Left ventricle myocardium inferior (tissue), 1 donor: ENCODE data around the gene THEM5. TPM values are rescaled to one million over a fixed set of nuclear protein-coding genes. Genes with fewer than 3 reads are reported as not detected.

Source experiments
- DNase-seq: peaks from one replicate; pipeline ENCODE4 v3.0.0-alpha.2; 2020
- H3K27ac ChIP-seq: fragments of 200-600 bp; replicated peaks from 2 replicates; pipeline ENCODE4 v1.8.0; 2021
- H3K27me3 ChIP-seq: fragments of 200-600 bp; 2 replicates; pipeline ENCODE4 v1.8.0; 2021; ENCODE audit warnings: low read depth
- H3K36me3 ChIP-seq: fragments of 200-600 bp; 2 replicates; pipeline ENCODE4 v1.8.0; 2021
- H3K4me1 ChIP-seq: fragments of 200-600 bp; 2 replicates; pipeline ENCODE4 v1.8.0; 2021
- H3K4me3 ChIP-seq: fragments of 200-600 bp; 2 replicates; pipeline ENCODE4 v1.8.0; 2021; ENCODE audit warnings: mild to moderate bottlenecking, moderate library complexity
- H3K9me3 ChIP-seq: fragments of 200-600 bp; replicated peaks from 2 replicates; pipeline ENCODE4 v1.8.0; 2021
- intact Hi-C: fragments of 100-400 bp; cut with micrococcal nuclease; formaldehyde crosslinking; loops from one replicate; pipeline ENCODE4 v1.11.0; 2022
- total RNA-seq: library from RNA; stranded (reverse); fragmentation: NEBNext Ultra II Directional; extraction: Animal tissue kit (Norgen Biotek cat#: 25700); gene quantifications from one replicate; pipeline ENCODE4 v1.2.1, GENCODE V29; 2021
- TF ChIP-seq, protein P1 (sequence below): fragments of 200-600 bp; IDR thresholded peaks from 2 replicates; pipeline ENCODE4 v1.8.0; 2021; ENCODE audit warnings: antibody characterized with exemption, mild to moderate bottlenecking, borderline replicate concordance
- donor health status: DM: no; HTN: yes; CAD: no; lungs with severe emphysema.

The THEM5 gene
- total RNA-seq, 1 donor from 2014 or later: not detected

DNA sequence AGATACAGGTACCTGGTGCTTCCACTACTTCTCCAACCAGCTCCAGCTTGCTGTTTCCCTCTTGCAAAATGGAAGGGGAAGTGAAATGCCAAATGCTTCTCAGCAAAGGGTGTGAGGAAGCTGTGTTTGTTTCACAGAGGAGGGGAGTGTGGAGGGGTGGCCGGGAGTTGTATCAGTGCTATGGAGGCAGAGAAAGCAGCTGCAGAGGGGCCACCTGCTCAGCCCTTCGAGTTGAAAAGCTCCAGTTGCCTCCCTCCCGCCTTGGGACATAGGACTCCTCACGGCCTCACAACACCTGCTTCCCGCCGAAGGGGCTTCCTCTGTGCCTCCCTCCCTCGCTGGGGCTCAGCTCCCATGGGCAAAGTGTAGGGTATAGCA lies 36.2 kb downstream of the THEM5 start:
- Histone ChIP-seq H3K4me3 (no peak overlapping the region), H3K9me3 (no peaks in the 10 kb centered on the region), H3K4me1 (peaks cover 16% of the 10 kb centered on the region), H3K27ac (no peak overlapping the region), H3K36me3 (peaks cover 5% of the 10 kb centered on the region), H3K27me3 (no peaks in the 10 kb centered on the region)
- intact Hi-C loops: no loop called here
- TF ChIP-seq, protein P1, sequence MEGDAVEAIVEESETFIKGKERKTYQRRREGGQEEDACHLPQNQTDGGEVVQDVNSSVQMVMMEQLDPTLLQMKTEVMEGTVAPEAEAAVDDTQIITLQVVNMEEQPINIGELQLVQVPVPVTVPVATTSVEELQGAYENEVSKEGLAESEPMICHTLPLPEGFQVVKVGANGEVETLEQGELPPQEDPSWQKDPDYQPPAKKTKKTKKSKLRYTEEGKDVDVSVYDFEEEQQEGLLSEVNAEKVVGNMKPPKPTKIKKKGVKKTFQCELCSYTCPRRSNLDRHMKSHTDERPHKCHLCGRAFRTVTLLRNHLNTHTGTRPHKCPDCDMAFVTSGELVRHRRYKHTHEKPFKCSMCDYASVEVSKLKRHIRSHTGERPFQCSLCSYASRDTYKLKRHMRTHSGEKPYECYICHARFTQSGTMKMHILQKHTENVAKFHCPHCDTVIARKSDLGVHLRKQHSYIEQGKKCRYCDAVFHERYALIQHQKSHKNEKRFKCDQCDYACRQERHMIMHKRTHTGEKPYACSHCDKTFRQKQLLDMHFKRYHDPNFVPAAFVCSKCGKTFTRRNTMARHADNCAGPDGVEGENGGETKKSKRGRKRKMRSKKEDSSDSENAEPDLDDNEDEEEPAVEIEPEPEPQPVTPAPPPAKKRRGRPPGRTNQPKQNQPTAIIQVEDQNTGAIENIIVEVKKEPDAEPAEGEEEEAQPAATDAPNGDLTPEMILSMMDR: no peak
- DNase-seq: no peak

DNA sequence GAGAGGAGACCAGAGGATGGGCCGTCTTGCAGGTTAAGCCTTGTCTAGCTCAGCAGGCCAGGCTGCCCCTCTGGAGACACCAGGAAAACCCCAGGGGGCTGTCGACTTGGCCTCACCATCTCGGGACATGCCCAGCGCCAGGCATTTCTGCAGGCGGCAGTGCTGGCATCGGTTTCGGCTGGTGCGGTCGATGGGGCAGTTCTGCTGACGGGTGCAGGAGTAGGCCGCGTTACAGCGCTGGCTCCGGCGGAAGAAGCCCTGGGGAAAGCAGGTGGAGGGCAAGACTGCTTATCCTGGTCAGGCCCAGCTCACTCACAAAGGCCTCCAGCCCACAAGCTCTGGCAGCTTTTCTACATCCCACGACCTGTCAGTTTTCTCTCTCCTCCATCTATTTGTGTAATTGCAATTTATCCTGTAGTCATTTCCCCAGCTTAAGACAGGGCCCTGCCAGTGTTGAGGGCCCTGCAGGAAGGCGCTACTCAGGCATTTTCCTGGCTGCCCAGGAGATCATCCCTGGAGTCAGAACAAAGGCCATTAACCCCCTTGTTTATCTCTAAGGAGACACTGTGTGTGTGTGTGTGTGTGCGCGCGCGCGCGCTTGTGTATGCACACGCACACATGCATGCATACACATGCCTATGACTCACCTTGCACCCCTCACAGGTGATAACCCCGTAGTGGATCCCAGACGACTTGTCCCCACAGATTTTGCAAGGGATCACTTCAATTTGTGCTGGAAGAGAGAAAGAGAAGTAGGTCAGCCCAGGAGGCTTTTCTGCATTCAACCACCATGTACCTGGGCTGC lies 36.8 kb downstream of the THEM5 start:
- Histone ChIP-seq H3K9me3 (no peaks in the 10 kb centered on the region), H3K36me3 (peaks cover 5% of the 10 kb centered on the region), H3K4me3 (no peak overlapping the region), H3K4me1 (peaks cover 16% of the 10 kb centered on the region), H3K27ac (no peak overlapping the region), H3K27me3 (no peaks in the 10 kb centered on the region)
- TF ChIP-seq, protein P1: no peak
- intact Hi-C loops: no loop called here
- no peak for DNase-seq

DNA sequence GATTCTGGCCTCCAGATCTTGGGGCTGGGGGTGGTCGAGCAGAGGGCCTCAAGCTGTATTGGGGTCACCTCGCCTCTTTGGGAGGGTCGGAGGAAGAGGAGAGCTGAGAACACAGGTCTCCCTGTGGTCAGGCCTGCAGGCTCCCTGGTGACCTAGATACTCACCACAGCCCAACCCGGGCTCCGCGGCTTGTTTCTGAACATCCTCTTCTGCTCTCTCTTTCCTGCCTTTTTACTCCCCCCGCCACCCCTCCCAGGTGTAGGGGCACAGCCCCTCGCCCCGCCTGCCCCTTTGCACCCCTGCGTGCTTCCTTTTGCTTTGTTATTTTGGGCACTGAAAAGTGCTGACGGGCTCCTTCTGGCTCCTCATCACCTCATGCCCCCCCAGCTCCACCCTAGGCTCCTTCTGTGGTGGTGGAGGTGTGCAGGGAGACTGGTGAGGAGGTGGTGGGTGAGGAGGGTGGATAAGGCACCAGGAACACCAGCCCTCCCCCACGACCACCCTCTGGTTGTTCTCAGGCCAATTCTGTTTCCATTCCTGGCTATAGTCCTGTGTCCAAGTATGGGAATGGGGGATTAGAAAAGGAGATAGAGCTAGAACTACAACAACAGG lies 37.7 kb downstream of the THEM5 start:
- TF ChIP-seq, protein P1: no peak
- Histone ChIP-seq H3K36me3 (peaks cover 5% of the 10 kb centered on the region), H3K4me3 (no peak overlapping the region), H3K27ac (no peak overlapping the region), H3K4me1 (peaks cover 11% of the 10 kb centered on the region), H3K27me3 (no peaks in the 10 kb centered on the region), H3K9me3 (no peaks in the 10 kb centered on the region)
- intact Hi-C loops: no loop called here
- DNase-seq: no peak

DNA sequence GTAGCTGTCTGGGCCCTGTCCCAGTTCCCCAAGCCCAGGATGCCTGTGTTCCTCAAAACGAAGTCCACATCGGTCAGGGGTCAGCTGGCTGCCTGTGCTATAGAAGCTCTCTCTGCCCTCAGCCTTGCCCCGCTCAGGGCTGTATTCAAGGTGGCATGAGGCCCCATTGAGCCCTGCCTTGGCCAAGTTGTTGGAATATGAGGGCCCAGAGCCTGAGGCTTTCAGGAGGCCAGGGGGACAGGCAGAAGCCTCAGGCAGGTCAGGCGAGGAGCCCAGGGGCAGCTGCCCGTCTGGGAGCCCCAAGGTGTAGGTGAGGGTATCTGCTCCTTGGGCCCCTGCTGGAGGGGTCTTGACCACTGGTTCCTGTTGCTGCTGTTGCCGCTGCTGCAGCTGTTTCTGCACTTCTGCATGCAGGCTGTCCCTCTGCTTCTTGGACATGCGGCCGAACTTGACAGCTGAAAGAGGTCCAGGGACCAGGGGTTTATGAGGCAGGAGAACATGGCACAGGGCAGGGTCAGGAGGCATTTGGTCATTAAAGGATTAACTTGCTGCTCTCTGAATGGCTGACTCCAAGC lies 38.5 kb downstream of the THEM5 start:
- intact Hi-C loops: no loop called here
- no peak for DNase-seq
- no peak overlapping the region for H3K27ac ChIP-seq

DNA sequence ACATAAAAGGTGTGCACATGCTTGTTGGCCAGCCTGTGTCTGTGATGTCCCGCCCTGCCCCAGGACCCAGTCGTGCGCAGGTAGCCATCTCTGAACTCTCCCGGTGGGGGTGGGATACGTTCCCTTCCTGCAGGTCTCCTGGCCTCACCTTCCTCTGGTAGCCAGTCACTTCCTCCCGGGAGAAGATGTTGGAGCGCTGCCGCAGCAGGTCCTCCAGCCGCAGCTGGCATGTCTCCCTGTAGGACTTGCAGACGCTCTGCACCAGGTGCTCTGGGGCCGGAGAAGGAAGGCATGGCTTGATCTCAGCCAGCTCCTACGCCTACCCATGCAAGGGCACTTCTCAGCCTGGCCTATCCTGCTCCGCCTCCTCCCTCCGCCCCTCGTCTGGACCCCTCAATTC lies 39.1 kb downstream of the THEM5 start:
- intact Hi-C loops: no loop called here
- Histone ChIP-seq H3K4me3 (no peak overlapping the region), H3K36me3 (peaks cover 5% of the 10 kb centered on the region), H3K4me1 (no peaks in the 10 kb centered on the region), H3K9me3 (no peaks in the 10 kb centered on the region), H3K27me3 (no peaks in the 10 kb centered on the region), H3K27ac (no peak overlapping the region)
- DNase-seq: no peak
- TF ChIP-seq, protein P1: no peak

More for the DNA sequence above, 38.5 kb downstream of the THEM5 start:
- no peaks in the 10 kb centered on the region for H3K27me3 ChIP-seq
- no peaks in the 10 kb centered on the region for H3K9me3 ChIP-seq
- peaks cover 3% of the 10 kb centered on the region for H3K4me1 ChIP-seq
- no peak overlapping the region for H3K4me3 ChIP-seq
- H3K36me3 ChIP-seq: peaks cover 5% of the 10 kb centered on the region
- TF ChIP-seq, protein P1: no peak
